Measurements from ENCODE around the gene OTUD1.
A peak's percentile ranks its signal among the peaks of the same experiment; 100 is the strongest.
"Not testable (repeated sequence)": the region's sequence is repeated elsewhere in the genome, so short reads cannot be mapped to it uniquely, and the experiment has no call there.

The OTUD1 gene, protein sequence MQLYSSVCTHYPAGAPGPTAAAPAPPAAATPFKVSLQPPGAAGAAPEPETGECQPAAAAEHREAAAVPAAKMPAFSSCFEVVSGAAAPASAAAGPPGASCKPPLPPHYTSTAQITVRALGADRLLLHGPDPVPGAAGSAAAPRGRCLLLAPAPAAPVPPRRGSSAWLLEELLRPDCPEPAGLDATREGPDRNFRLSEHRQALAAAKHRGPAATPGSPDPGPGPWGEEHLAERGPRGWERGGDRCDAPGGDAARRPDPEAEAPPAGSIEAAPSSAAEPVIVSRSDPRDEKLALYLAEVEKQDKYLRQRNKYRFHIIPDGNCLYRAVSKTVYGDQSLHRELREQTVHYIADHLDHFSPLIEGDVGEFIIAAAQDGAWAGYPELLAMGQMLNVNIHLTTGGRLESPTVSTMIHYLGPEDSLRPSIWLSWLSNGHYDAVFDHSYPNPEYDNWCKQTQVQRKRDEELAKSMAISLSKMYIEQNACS

GRCh38 chr10:23438547-23439451 lies at the start of gene OTUD1:
OTUD1 (plus strand) TSS chr10:23439075; CDS start chr10:23439458, 383 bp downstream.
- peak; percentile 96 for DNase-seq (ENCODE audit: low spot score)

GRCh38 chr10:23390408-23390807 lies 48.5 kb upstream of the OTUD1 start:
- not testable (repeated sequence) for DNase-seq (ENCODE audit: low spot score)

- no peak for DNase-seq (ENCODE audit: low spot score)
Observed at GRCh38 chr10:23390809-23391208, 48.1 kb upstream of the OTUD1 start.

DNA sequence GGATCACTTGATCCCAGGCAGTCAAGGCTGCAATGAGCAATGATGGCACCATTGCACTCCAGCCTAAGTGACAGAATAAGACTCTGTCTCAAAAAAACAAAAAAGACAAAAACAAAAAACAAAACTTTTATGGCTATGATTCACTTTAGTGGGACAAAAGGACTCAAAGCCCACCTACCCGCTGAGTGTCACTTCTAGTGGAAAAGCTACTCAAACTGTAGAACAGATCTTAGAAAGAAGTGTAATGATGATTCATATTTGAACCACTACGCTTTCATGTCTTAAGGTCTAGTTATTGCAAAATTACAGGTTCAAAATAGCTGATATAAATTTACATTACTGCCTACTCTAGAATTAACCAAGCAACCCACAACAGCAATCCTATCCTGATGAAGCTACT lies 47.1 kb upstream of the OTUD1 start:
- no peak for DNase-seq (ENCODE audit: low spot score)

DNA sequence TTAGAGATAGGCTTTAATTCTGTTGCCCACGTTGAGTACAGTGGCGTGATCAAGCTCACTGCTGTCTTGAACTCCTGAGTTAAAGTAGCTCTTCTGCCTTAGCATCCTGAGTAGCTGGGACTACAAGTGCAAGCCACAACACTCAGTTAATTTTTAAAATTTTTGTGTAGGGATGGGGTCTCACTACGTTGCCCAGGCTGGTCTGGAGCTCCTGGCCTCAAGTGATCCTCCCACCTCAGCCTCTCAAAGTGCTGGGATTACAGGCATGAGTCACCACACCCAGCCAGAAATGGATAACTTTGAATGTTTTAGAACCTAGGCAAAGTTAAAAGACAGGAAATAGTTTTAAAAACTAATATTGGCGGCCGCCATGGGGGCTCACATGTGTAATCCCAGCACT lies 43.9 kb upstream of the OTUD1 start:
- no peak for DNase-seq (ENCODE audit: low spot score)

DNA sequence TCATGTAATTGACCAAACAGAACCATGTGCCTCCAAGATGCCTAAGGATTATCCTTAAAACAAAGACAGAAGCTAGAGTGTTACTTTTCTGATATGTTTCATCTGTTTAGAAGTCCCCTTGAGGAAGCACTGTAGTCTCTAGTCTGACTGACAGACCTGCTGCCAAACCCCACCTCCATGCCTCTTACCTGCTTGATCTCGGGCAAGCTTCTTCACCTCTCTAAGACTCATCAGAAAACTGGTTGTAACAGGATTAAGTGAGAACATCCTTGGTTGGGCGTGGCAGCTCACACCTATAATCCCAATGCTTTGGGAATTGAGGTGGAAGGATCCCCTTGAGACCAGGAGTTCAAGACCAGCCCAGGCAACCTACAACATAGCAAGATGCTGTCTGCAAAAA lies 42.2 kb upstream of the OTUD1 start:
- no peak for DNase-seq (ENCODE audit: low spot score)

DNA sequence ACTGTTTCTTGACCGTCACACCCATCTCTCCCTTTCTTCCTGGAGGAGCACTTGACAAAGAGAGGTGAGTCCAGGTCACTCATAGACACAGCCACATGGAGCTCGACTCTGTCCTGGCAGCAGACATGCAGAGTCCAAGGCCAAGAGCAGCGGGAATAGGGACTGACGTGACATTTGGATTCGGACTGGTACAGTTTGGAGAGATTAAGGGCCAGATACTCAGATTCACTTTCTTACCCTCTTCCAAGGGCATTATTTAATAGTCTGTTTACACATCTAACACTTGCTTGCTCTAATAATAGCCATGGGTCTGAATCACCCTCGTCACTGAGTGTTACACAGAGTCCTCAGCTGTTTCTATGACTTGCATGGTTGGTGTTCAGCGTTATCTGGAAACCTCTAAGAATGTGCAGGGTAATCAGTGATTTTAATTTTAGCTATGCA lies 39.2 kb upstream of the OTUD1 start:
- DNase-seq (ENCODE audit: low spot score), result no peak

DNA sequence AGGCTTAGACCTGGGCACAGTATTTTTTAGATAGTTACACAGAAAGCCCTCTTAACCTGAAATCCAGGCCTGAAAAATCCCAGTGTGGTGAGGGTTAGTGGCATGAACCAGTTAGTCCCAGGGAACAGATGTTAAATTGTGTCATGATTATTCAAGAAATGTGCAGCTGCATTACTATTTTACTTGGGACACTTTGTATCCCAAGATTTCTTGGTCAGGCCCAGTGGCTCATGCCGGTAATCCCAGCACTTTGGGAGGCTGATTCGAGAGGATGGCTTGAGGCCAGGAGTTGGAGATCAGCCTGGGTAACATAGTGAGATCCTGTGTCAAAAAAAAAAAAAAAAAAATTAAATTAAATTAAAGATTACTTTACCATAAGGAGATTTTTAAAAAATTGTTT lies 36.0 kb upstream of the OTUD1 start:
- DNase-seq (ENCODE audit: low spot score), result no peak

DNA sequence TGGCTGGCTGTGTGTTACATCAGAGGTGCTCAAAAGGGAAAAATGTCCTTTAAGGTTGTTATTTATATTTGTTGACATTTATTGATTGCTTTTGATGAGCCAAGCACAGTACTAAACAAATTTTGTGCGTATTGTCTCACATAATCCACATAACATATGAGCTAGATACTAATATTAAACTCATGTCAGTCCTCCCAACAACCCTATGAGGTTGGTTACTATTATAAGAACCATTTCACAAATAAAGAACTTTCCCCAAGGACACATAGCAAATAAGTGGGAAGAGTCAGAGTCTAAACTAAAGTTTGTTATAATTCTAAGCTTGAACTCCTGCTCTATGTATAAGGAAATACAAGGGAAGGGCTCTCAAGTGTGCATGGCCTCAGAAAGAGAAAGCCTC lies 35.6 kb upstream of the OTUD1 start:
- no peak for DNase-seq (ENCODE audit: low spot score)

DNA sequence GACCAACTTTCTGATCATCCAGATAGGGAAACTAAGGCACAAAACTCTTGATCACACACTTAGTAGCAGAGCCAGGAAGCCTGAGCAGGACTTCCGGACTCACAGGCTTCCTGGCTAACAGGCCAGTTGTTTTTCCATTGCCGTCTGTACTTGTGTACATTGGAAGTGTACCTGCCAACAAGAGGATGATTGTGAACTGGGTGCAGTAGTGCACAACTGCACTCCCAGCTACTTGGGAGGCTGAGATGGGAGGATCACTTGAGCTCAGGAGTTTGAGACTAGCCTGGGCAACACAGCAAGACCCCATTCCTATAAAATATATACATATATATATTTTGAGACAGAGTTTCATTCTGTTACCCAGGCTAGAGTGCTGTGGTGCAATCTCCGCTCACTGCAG lies 35.2 kb upstream of the OTUD1 start:
- no peak for DNase-seq (ENCODE audit: low spot score)

DNA sequence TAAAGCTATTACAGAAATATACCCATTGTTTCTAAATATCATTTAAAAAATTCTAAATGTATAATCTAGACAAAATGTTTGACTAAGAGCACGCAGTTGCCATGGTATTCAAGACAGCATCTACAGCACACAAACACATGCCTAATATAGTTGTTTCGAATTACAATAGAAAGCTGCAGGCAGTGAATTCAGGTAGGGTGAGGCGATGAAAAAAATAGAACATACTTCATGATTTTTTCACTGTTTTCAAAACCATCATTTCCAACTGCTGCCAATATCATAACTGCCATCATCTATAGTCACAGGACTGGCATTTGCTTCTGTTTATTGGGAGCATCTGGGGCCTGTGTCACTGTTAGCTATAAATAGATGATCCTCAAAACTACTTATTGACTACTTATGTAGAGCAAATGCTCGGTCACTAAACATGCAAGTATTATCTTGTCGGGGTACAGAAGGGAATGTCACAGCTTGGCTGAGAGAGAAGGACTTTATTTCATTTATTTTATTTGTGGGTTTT lies 34.4 kb upstream of the OTUD1 start:
- no peak for DNase-seq (ENCODE audit: low spot score)

DNA sequence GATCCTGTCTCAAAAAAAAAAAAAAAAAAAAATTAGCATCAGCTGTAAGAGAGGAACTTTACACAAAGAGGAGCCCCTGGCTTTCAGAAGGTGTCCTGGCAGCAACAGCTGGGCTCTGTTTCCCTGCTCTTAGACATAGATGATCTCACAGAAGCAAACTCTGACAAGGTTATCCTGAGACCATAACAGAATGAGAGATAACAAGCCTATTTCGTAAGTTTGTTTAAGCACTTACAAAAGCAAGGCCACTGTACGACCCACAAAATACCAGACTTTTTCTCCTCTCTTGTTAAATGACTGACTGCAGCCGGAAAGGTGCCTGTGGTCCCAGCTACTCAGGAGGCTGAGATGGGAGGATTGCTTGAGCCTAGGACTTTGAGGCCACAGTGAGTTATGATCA lies 33.3 kb upstream of the OTUD1 start:
- DNase-seq (ENCODE audit: low spot score), result no peak

DNA sequence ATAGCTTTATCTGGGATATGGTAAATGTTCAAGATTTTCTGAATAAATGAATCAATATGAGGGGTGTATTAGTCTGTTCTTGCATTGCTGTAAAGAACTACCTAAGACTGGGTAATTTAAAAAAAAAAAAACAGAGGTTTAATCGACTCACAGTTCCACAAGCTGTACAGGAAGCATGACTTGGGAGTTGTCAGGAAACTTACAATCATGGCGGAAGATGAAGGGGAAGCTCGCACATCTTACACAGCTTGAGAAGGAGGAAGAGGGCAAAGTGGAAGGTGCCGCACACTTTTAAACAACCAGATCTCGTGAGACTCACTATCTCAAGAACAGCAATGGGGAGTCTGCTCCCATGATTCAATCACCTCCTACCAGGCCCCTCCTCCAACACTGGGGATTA lies 32.5 kb upstream of the OTUD1 start:
- no peak for DNase-seq (ENCODE audit: low spot score)

DNA sequence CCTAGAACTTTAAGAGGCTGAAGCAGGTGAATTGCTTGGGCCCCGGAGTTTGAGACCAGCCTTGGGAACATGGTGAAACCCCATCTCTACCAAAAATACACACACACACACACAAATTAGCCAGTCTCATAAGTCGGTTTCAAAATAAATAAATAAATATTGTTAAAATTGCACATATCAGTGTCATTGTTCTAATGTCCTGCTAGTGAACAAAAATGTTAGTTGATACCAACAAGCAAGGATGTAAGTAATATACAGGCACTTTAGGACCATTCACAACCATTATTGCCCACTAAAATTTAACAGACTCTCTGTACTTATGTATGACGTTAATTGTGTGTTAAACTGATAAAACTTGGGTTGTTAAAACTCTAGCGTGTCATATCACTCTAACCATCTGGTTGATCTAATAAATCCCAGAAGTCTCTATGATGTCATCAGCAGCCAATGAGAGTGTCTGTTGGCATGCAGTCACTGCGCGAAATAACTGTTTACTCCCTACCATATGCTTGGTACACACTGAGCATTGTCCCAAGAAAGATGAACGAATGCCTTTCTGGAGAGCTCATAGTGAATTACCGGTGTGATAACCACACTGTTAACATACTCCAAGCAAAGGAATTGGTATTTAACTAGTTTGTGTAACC lies 30.4 kb upstream of the OTUD1 start:
- no peak for DNase-seq (ENCODE audit: low spot score)

GRCh38 chr10:23412223-23412622 lies 26.7 kb upstream of the OTUD1 start:
- peak; percentile 22 for DNase-seq (ENCODE audit: low spot score)

- no peak for DNase-seq (ENCODE audit: low spot score)
Observed at GRCh38 chr10:23413629-23414089, 25.2 kb upstream of the OTUD1 start.

- no peak for DNase-seq (ENCODE audit: low spot score)
Observed at GRCh38 chr10:23414658-23415057, 24.2 kb upstream of the OTUD1 start.

- no peak for DNase-seq (ENCODE audit: low spot score)
Observed at GRCh38 chr10:23417254-23417653, 21.6 kb upstream of the OTUD1 start.

GRCh38 chr10:23418051-23418681 lies 20.7 kb upstream of the OTUD1 start:
- DNase-seq (ENCODE audit: low spot score), result no peak

GRCh38 chr10:23419201-23419600 lies 19.7 kb upstream of the OTUD1 start:
- no peak for DNase-seq (ENCODE audit: low spot score)

- DNase-seq (ENCODE audit: low spot score), result no peak
Observed at GRCh38 chr10:23419655-23420329, 19.1 kb upstream of the OTUD1 start.

Data from globus pallidus (tissue), 1 donor.